ENCODE data around the gene TLR8.
A peak's percentile ranks its signal among the peaks of the same experiment; 100 is the strongest.
"Not testable (repeated sequence)": the region's sequence is repeated elsewhere in the genome, so short reads cannot be mapped to it uniquely, and the experiment has no call there.

TLR8 gene

DNA sequence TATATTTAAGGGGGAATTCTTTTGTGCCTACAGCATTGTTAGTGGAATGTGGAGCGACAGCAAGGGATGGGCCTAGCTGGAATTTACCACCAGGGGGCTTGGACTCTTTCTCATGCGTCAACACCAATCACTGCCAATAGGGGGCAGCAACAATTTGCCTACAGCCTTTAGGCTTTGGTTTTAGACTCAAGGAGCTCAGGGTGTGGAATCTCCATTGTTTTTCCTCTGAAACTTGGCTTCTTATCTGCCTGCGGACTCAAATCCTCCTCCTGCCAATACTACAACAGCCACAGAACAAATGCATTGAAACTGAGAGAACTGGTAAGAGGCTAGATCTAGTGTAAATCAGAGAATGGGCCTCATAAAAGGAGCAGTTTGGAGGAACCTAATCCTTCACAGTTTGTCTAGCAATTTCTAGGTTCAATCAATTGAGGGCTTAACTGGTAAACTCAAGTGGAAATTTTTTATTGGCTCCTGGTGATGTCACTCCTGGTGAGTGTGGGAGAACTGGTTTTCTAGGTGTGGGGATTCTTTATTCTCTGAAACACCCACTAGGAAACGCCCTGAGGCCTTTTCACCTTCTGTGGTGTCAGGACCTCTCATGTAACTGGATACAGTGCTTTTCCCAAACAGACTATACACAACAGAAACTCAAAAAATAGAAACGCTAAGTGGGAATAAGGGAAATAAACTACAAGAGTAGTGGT, 40.6 kb downstream of the TLR8 start:
- peak; percentile 61 for DNase-seq (ENCODE audit: low read depth)

DNA sequence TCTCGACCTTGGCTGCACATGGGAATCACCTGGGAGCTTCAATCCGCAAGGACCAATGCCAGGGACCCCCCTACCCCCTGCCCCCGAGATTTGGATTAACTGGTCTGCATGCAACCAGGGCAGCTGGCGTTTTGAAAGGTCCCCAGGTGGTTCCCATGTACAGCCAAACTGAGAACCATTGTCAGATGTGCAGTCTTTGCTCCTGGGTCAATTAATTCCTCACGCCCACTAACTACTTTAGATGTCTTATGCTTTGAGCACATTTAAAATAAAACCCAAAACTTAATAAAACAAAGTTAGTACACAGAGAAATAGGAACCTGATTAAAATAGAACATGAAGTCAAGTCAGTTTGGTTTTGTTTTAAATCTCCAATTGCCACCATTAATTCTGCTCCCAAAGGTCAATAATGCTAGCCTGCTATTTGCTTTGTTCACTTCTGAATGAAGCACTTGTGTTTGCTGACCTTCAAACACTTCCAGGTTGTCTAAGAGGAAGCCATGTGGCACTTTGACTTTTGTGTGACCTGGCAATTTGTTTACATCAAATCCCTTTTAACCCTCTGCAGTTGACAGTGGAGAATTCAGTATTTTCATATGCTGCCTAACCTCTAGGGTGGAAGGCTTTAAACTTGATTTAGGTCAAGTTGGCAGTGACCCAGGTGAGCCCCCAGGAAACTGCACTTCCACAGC, 41.3 kb downstream of the TLR8 start:
- no peak for DNase-seq (ENCODE audit: low read depth)

GRCh38 chrX:12948495-12948894, 42.1 kb downstream of the TLR8 start:
- no peak for DNase-seq (ENCODE audit: low read depth)

GRCh38 chrX:12949205-12949926, 42.9 kb downstream of the TLR8 start:
- peak; percentile 52 for DNase-seq (ENCODE audit: low read depth)

DNA sequence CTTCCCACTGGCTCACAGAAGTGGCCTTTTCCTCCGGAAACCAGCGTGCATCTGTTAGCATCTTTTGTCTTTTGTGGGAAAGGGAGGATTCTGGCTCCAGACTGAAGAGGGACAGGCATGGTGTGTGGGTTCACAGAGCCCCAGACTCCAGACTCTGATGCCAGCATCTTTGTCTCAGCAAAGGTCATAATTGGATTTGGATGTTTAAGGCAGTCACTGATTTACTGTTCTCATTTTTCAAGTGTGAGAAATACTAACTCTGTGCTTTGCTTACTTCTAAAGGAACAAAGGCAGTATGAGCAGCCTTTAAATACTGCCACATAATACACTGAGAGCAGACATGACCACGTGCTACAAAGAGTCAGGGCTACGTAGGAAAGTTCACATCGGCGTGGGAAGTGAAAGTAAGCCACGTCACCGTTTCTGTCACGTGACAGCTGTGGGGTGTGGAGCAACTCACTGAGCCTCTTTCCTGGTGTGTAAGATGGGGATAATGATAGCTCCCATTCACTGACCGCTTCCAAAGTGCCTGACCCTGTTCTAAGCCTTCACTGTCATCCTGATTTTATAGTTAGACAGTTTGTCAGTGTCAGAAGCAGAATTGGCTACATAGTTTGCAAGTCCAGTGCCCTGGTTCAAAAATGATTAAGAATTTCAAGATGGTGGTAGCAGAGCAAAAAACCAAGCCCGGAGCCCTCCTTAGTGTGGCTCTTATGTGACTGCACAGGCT, 43.7 kb downstream of the TLR8 start:
- peak; percentile 82 for DNase-seq (ENCODE audit: low read depth)

DNA sequence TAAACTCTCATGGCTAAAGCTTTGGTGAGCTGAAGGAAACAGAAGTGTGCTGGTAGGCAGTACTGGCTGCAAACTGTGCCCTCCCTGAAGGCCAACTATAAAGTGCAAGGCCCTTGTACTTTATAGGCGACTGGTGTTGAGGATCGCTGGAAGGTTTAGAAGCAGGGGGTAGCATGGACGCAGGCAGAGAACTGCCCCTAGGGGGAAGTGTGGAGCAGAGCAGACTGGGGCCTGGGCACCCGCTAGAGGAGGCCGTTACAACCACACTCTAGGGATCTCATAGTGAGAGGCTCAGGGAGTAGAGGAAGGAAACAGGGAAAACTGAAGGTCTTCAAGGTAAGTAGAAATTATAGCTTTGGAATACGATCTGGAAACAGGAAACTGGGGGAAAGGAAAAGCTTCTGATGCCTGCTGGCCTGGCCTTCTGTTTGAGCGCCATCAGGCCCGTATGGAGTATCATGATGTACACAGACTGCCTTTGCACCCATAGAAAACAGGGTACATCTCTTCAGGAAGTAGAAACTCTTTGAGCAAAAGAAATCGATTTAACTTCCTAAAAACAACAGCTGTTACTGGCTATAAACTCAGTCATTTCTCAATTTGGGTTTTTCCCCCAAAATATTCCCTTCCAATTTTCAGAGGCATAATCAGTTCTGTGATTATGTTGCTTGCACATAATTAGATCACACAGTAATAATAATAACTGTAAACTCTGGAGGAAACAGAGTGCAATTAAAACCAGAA, 44.6 kb downstream of the TLR8 start:
- no peak for DNase-seq (ENCODE audit: low read depth)

- no peak for DNase-seq (ENCODE audit: low read depth)
These were observed 45.2 kb downstream of the TLR8 start for GRCh38 chrX:12951595-12951975.

GRCh38 chrX:12953420-12953819, 47.0 kb downstream of the TLR8 start:
- DNase-seq (ENCODE audit: low read depth): no peak

DNA sequence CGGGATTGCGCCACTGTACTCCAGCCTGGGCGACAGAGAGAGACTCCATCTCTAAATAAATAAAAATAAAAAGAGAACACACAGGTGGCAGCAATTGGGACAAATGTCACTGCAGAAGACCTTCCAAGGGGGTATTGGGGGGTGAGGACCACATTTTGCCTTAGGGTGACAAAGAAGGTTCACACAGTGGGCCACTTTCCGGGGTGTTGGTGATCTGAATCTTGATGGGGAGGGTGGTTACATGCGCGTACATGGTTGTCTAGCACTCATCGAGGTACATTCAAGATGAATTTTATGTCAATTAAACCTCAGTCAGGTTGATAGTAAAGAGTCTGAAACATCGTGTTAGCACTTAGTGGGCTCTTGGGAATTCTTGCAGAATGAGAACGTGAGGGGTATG, 48.0 kb downstream of the TLR8 start:
- DNase-seq (ENCODE audit: low read depth): no peak

- no peak for DNase-seq (ENCODE audit: low read depth)
These were observed 48.6 kb downstream of the TLR8 start for GRCh38 chrX:12954981-12955380.

GRCh38 chrX:12955882-12956703, 49.7 kb downstream of the TLR8 start:
- peak; percentile 54 for DNase-seq (ENCODE audit: low read depth)

DNA sequence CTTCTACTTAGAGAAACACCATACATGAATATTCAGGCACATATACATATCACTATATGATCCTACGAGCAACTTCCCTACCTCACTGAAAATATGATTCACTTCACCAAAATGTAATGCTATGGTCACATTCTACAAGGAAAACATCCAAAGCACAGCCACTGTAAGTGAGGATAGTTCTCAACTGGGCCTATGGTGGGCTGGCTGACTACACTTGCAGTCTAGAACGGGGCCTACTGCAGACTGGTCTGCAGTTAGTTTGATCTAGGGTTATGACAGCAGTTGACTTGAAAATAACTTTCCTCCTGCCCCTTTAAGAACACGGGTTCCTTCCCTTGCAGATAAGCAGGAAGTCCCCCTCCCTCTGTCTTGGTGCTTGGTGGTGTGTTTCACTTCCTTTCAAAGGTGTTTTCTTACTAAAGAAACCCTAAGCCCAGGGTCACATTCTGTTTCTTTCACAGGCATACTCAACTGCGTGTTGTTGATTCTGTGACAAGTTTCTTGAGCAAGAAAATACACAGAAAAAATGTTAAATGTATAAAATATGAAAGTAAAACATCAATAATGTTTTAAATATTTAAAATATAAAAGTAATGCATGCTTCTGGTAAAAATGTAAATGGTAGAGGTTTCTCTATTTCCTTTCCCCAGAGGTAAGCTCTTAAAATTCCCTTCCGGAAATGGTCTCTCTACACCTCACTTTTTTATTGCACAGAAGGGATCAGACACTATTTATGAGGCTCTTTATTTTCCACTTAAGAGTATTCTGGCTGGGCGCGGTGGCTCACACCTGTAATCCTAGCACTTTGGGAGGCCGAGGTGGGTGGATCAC, 50.5 kb downstream of the TLR8 start:
- DNase-seq (ENCODE audit: low read depth): no peak

- DNase-seq (ENCODE audit: low read depth): no peak
These were observed 51.6 kb downstream of the TLR8 start for GRCh38 chrX:12958059-12958458.

DNA sequence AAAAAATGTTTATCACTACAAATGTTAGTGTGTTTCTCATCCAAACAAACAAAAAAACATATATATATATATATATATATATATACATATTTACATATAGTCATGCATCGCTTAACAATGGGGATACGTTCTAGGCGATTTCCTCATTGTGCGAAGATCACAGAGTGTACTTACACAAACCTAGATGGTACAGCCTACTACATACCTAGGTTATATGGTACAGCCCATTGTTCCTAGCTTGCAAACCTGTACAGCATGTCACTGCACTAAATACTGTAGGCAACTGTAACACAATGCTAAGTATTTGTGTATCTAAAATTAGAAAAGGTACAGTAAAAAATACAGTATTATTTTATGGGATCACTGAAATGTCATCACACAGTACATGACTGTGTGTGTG, 52.0 kb downstream of the TLR8 start:
- no peak for DNase-seq (ENCODE audit: low read depth)

GRCh38 chrX:12961196-12961718, 54.8 kb downstream of the TLR8 start:
- DNase-seq (ENCODE audit: low read depth): no peak

- DNase-seq (ENCODE audit: low read depth): no peak
These were observed 55.7 kb downstream of the TLR8 start for GRCh38 chrX:12962041-12962504.

DNA sequence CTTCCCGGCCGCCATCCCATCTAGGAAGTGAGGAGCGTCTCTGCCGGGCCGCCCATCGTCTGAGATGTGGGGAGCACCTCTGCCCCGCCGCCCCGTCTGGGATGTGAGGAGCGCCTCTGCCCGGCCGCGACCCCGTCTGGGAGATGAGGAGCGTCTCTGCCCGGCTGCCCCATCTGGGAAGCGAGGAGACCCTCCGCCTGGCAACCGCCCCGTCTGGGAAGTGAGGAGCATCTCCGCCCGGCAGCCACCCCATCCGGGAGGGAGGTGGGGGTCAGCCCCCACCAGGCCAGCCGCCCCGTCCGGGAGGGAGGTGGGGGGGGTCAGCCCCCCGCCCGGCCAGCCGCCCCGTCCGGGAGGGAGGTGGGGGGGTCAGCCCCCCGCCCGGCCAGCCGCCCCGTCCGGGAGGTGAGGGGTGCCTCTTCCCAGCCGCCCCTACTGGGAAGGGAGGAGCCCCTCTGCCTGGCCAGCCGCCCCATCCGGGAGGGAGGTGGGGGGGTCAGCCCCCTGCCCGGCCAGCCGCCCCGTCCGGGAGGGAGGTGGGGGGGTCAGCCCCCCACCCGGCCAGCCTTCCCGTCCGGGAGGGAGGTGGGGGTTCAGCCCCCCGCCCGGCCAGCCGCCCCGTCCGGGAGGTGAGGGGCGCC, 56.9 kb downstream of the TLR8 start:
- not testable (repeated sequence) for DNase-seq (ENCODE audit: low read depth)

DNA sequence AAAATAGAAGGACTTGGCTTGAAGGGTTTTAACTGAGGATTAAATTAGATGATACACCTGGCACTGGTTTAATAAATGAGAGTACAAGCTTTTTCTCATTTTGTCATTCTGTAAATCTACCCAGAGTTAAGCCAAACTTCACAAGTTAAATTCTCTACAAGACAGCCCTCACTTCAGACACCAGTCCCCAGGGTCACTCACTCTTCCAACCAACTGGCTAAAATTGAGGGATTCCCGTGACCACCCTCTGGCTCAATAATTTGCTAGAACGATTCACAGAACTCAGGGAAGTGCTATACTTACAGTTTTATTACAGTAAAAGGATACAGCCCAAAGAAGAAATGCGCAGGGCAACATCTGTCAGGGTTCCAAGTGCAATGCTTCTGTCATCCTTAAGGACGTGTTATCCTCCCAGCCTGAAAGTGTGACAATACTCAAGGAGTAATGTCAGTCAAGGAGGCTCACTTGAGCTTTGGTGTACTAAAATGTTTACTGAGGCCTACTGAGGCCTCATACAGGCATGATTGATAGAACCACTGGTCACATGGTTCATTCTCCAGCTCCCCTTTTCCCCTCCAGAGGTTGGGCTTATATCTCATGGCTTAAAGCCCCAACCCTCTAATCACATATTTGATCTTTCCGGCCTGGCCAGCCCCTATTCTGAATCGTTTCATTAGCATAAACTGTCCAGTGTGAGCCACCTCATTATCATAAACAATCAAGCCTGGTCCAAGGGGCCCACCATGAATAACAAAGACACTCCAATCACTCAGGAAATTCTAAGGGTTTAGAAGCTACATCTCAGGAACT, 58.9 kb downstream of the TLR8 start:
- no peak for DNase-seq (ENCODE audit: low read depth)

Measured in fibroblast of gingiva (primary cell).